Nephron (organoid): ENCODE data around the gene RHOJ.
A peak's percentile ranks its signal among the peaks of the same experiment; 100 is the strongest.
"Not testable (repeated sequence)": the region's sequence is repeated elsewhere in the genome, so short reads cannot be mapped to it uniquely, and the experiment has no call there.

ENCODE experiments used
- H3K27ac Mint-ChIP-seq, 3 experiments: 2 replicates each; pipeline ENCODE4 v1.8.0; 2020; ENCODE audit warnings: mixed read lengths in 3 of 3, mild to moderate bottlenecking in 2 of 3, moderate library complexity in 1 of 3
- H3K27me3 Mint-ChIP-seq: 2 replicates; pipeline ENCODE4 v1.8.0; 2021; ENCODE audit warnings: low read depth, mild to moderate bottlenecking, moderate library complexity, mixed read lengths
- H3K36me3 Mint-ChIP-seq: 2 replicates; pipeline ENCODE4 v1.8.0; 2020; ENCODE audit warnings: low read depth, mixed read lengths
- H3K4me1 Mint-ChIP-seq: 2 replicates; pipeline ENCODE4 v1.8.0; 2020; ENCODE audit warnings: mixed read lengths
- H3K4me3 Mint-ChIP-seq, 3 experiments: 2 replicates each; pipeline ENCODE4 v1.8.0; 2020; ENCODE audit warnings: mild to moderate bottlenecking in 3 of 3, mixed read lengths in 3 of 3, moderate library complexity in 2 of 3
- H3K9me3 Mint-ChIP-seq: 2 replicates; pipeline ENCODE4 v1.8.0; 2020; ENCODE audit warnings: mixed read lengths
- TF ChIP-seq, protein P1 (sequence below), 3 experiments: fragments of 200-600 bp; sonication (generic); IDR thresholded peaks; one replicate each; pipeline ENCODE4 v1.5.0; 2021; ENCODE audit warnings: antibody characterized with exemption in 3 of 3; ENCODE audit not compliant: unreplicated experiment in 3 of 3

Gene RHOJ

DNA sequence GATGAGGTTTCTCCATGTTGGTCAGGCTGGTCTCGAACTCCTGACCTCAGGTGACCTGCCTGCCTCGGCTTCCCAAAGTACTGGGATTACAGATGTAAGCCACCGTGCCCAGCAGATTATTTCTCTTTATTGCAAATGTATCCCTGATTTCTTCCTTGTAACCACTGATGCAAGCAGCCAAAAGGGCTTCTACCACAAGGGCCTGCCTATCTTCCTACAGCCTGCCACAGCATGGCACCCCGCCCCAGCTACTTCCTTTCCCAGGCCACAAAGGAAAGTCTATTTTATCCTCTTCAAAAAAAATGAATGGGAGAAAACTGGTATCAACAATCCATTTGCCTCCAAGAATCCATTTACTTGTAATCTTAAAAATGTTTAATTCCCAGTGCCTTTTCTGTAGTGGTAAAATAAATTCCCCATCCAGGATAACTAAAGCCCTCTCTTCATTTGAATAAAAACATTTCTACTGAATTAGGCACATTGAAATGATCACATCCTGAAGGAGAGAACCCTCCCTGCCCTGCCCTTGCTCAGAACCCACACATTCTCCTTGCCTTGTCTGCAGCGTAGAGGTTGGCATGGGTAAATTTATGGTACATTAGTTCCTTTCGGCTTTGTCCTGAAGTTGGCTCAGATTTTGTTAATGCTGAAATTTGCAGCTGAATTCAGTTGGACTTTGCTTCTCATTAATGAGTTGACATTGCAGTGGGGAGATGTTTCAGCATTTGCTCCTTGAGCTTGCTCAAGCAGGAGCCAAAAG is 95.3 kb downstream of the RHOJ start:
- Mint-ChIP-seq H3K9me3 (peaks cover 8% of the 10 kb centered on the region), H3K36me3 (peaks cover 2% of the 10 kb centered on the region), H3K27ac (no peak overlapping the region), H3K4me1 (no peaks in the 10 kb centered on the region), H3K4me3 (no peak overlapping the region), H3K27me3 (no peaks in the 10 kb centered on the region)
- TF ChIP-seq, protein P1, sequence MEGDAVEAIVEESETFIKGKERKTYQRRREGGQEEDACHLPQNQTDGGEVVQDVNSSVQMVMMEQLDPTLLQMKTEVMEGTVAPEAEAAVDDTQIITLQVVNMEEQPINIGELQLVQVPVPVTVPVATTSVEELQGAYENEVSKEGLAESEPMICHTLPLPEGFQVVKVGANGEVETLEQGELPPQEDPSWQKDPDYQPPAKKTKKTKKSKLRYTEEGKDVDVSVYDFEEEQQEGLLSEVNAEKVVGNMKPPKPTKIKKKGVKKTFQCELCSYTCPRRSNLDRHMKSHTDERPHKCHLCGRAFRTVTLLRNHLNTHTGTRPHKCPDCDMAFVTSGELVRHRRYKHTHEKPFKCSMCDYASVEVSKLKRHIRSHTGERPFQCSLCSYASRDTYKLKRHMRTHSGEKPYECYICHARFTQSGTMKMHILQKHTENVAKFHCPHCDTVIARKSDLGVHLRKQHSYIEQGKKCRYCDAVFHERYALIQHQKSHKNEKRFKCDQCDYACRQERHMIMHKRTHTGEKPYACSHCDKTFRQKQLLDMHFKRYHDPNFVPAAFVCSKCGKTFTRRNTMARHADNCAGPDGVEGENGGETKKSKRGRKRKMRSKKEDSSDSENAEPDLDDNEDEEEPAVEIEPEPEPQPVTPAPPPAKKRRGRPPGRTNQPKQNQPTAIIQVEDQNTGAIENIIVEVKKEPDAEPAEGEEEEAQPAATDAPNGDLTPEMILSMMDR (IDR thresholded peaks at IDR 0.05; ENCODE audit: unreplicated experiment in 3 of 3): no peak

DNA sequence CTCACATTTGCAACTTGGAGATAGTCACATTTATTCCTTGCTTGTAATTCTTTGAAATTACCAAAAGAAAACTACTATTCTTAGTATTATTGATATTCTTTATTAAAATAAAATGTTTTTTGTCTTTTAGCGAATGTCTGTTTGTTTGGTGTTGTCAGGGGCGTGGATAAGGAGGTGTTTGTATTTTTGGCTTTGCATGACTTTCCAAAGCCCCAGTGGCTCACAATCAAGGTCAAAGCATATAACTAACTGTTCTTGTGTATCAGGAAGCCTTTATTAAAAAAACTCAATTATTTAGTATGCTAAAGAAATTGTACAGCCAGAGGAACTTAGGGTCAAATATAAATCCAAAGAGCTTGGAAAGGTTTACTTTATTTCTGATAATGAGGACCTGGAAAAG is 96.6 kb downstream of the RHOJ start:
- Mint-ChIP-seq H3K27ac (no peak overlapping the region), H3K9me3 (peaks cover 5% of the 10 kb centered on the region), H3K27me3 (no peaks in the 10 kb centered on the region), H3K4me1 (no peaks in the 10 kb centered on the region), H3K36me3 (no peaks in the 10 kb centered on the region), H3K4me3 (no peak overlapping the region)
- TF ChIP-seq, protein P1 (IDR thresholded peaks at IDR 0.05; ENCODE audit: unreplicated experiment in 3 of 3): no peak

DNA sequence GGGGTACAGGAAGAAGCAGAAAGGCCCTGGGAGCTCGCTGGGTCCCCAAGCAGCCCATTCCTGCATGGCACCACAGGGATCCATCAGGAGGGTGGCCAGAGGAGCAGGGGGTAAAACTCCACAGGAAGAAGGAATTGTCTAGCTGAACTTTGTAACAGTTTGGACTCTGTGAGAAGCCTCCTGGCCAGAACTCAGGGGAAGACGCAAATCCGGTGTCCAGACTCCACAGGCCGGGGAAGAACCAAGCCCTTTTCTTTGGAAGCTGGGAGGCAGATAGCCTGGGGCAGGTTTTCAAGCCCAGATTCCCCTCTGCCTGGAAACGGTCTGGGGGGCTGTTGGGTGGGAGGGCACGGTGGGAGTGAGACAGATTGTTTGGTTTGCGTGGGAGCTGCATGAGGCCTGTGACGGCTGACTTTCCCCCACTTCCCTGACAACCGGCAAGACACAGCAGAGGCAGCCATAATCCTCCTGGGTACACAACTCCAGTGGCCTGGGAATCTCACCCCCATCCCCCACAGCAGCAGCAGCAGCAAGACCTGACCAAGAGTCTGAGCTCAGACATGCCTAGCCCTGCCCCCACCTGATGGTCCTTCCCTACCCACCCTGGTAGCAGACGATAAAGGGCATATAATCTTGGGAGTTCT is 97.8 kb downstream of the RHOJ start:
- H3K4me3 Mint-ChIP-seq: no peak overlapping the region
- TF ChIP-seq, protein P1 (IDR thresholded peaks at IDR 0.05; ENCODE audit: unreplicated experiment in 3 of 3): no peak
- no peak overlapping the region for H3K27ac Mint-ChIP-seq
- H3K27me3 Mint-ChIP-seq: no peaks in the 10 kb centered on the region
- H3K36me3 Mint-ChIP-seq: no peaks in the 10 kb centered on the region
- H3K9me3 Mint-ChIP-seq: peaks cover 7% of the 10 kb centered on the region
- H3K4me1 Mint-ChIP-seq: no peaks in the 10 kb centered on the region

DNA sequence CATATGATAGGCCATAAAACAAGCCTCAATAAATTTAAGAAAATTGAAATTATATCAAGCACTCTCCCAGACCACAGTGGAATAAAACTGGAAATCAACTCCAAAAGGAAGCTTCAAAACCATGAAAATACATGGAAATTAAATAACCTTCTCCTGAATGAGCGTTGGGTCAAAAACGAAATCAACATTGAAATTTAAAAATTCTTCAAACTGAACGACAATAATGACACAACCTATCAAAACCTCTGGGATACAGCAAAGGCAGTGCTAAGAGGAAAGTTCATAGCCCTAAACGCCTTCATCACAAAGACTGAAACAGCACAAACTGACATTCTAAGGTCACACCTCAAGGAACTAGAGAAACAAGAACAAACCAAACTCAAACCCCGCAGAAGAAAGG is 100.2 kb downstream of the RHOJ start:
- H3K9me3 Mint-ChIP-seq, H3K4me1 Mint-ChIP-seq, H3K27me3 Mint-ChIP-seq, H3K36me3 Mint-ChIP-seq, H3K27ac Mint-ChIP-seq, H3K4me3 Mint-ChIP-seq: not testable (repeated sequence)

DNA sequence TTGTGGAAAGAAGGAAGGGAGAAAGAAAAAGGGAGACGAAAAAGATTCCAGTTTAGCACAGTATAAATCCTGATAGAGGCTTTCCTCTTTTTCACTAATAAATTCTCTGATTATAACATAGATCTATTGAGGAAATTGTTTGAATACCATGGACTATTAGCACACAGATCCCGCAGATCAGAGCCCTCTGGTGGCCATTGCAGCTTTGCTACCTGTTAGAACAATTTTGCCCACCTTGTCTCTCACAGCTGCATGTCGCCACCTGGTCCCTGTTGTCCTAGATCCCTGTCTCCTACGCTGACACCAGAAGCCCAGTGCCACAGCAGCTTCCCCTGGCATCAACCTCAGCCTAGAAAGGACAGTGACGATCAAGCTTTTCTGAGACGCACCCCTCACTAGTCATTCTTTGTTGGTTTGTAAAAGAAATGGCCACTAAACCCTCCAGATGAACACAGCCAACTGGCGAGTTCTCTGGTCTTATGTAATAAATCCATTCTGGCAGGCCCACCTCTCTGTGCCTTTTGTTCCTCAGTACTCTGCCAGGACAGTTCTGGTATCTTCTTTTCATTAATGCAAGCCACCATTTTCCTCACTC is 104.6 kb downstream of the RHOJ start:
- Mint-ChIP-seq H3K27ac (no peak overlapping the region), H3K4me1 (no peaks in the 10 kb centered on the region), H3K27me3 (peaks cover 10% of the 10 kb centered on the region), H3K4me3 (no peak overlapping the region), H3K36me3 (no peaks in the 10 kb centered on the region), H3K9me3 (peaks cover 3% of the 10 kb centered on the region)
- TF ChIP-seq, protein P1 (IDR thresholded peaks at IDR 0.05; ENCODE audit: unreplicated experiment in 3 of 3): peak; percentile 40 to 53 (median 48)

DNA sequence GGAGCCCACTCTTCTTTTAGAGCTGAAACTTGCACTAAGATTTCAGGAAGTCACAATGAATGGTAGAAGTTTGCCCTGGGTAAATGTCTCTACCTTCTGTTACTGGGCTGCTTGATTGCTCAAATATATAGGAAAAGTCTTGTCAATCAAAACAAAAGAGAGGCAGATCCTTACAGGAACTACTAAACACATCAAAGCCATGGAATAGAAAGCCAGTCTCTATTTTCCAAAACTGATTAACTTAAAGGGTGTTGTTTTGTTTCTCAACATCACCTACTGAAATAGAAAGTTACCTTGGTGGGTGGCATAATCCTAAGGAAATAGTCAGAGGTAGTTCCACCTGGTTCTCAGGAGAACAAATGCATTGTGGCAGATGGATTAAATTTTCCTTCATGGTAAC is 114.6 kb downstream of the RHOJ start, which contains the start of gene GPHB5:
GPHB5 (minus strand) TSS at position 101 of the 400 bp plus-strand sequence. CDS start 1,086 bp downstream, outside the sequence.
- peaks cover 3% of the 10 kb centered on the region for H3K27me3 Mint-ChIP-seq
- TF ChIP-seq, protein P1 (IDR thresholded peaks at IDR 0.05; ENCODE audit: unreplicated experiment in 3 of 3): no peak
- H3K4me3 Mint-ChIP-seq: no peak within 1 kb of the TSS
- no peak within 1 kb of the TSS for H3K27ac Mint-ChIP-seq
- H3K9me3 Mint-ChIP-seq: no peaks in the 10 kb centered on the region
- H3K36me3 Mint-ChIP-seq: no peaks in the 10 kb centered on the region
- H3K4me1 Mint-ChIP-seq: no peaks in the 10 kb centered on the region
